DOHH2 (cell line): ENCODE results near the gene NR2F1-AS1.

Experiments
- H3F3A ChIP-seq: fragments of 200-600 bp; sonication (generic), shearing (Covaris generic); 2 replicates; pipeline ENCODE4 v1.6.0; 2016; ENCODE audit warnings: antibody characterized with exemption, mild to moderate bottlenecking; ENCODE audit not compliant: control insufficient read depth, insufficient read depth
- H3K27ac ChIP-seq: fragments of 200-600 bp; sonication (generic); 2 replicates; pipeline ENCODE4 v1.5.1; 2014; ENCODE audit warnings: low read depth, mild to moderate bottlenecking, low read length, moderate library complexity
- H3K27me3 ChIP-seq: fragments of 200-600 bp; sonication (generic); 2 replicates; pipeline ENCODE4 v1.6.1; 2014; ENCODE audit warnings: mild to moderate bottlenecking, low read length, mixed read lengths; ENCODE audit not compliant: control insufficient read depth
- H3K36me3 ChIP-seq: fragments of 200-600 bp; sonication (generic); 2 replicates; pipeline ENCODE4 v1.6.1; 2014; ENCODE audit warnings: mild to moderate bottlenecking, low read length, moderate library complexity, mixed read lengths; ENCODE audit not compliant: control insufficient read depth
- H3K4me1 ChIP-seq: fragments of 200-600 bp; sonication (generic); 2 replicates; pipeline ENCODE4 v1.6.1; 2014; ENCODE audit warnings: mild to moderate bottlenecking, low read length, mixed read lengths; ENCODE audit not compliant: control insufficient read depth
- H3K4me2 ChIP-seq: fragments of 200-600 bp; sonication (generic); 2 replicates; pipeline ENCODE4 v1.6.0; 2014; ENCODE audit warnings: mild to moderate bottlenecking, low read length, moderate library complexity
- H3K4me3 ChIP-seq: fragments of 200-600 bp; sonication (generic); 2 replicates; pipeline ENCODE4 v1.5.1; 2014; ENCODE audit warnings: mild to moderate bottlenecking, low read length, mixed read lengths
- H3K79me2 ChIP-seq: fragments of 200-600 bp; sonication (generic); 2 replicates; pipeline ENCODE4 v1.6.1; 2014; ENCODE audit warnings: mild to moderate bottlenecking, low read length, mixed read lengths; ENCODE audit not compliant: control insufficient read depth
- H3K9me2 ChIP-seq: fragments of 200-600 bp; sonication (generic); replicated peaks from 2 replicates; pipeline ENCODE4 v1.6.1; 2014; ENCODE audit warnings: mild to moderate bottlenecking, low read length, mixed read lengths; ENCODE audit not compliant: control insufficient read depth
- H3K9me3 ChIP-seq: fragments of 200-600 bp; sonication (generic); 2 replicates; pipeline ENCODE4 v1.6.1; 2014; ENCODE audit warnings: antibody characterized with exemption, low read length, mixed read lengths; ENCODE audit not compliant: control insufficient read depth, insufficient read depth
- H4K20me1 ChIP-seq: fragments of 200-600 bp; sonication (generic); 2 replicates; pipeline ENCODE4 v1.6.0; 2014; ENCODE audit warnings: low read depth, mild to moderate bottlenecking, antibody characterized with exemption, low read length, moderate library complexity; ENCODE audit not compliant: control insufficient read depth, insufficient read depth
- CTCF ChIP-seq: fragments of 200-600 bp; sonication (generic); IDR thresholded peaks from one replicate; pipeline ENCODE4 v1.5.1; 2014; ENCODE audit warnings: antibody characterized with exemption, mild to moderate bottlenecking, low read depth, low read length; ENCODE audit not compliant: poor library complexity, severe bottlenecking
- EZH2phosphoT487 ChIP-seq: fragments of 200-600 bp; sonication (generic); IDR thresholded peaks from 2 replicates; pipeline ENCODE4 v1.6.1; 2017; ENCODE audit warnings: borderline replicate concordance, mild to moderate bottlenecking, antibody characterized with exemption, low read length, moderate library complexity, mixed read lengths

NR2F1-AS1 gene

GRCh38 chr5:93364378-93364777 is 216.6 kb downstream of the NR2F1-AS1 start:
- Histone ChIP-seq H3K4me2 (no peak overlapping the region), H3K79me2 (no peaks in the 10 kb centered on the region), H4K20me1 (no peaks in the 10 kb centered on the region), H3K4me3 (no peak overlapping the region), H3F3A (no peaks in the 10 kb centered on the region), H3K27ac (no peak overlapping the region), H3K9me3 (no peaks in the 10 kb centered on the region), H3K4me1 (no peaks in the 10 kb centered on the region), H3K27me3 (no peaks in the 10 kb centered on the region), H3K9me2 (no peaks in the 10 kb centered on the region), H3K36me3 (no peaks in the 10 kb centered on the region)
- no peak for TF ChIP-seq EZH2phosphoT487
- no peak for TF ChIP-seq CTCF

GRCh38 chr5:93360436-93361088 is 220.5 kb downstream of the NR2F1-AS1 start:
- TF ChIP-seq EZH2phosphoT487 (no peak), CTCF (no peak)

GRCh38 chr5:93359960-93360305 is 221.1 kb downstream of the NR2F1-AS1 start:
- Histone ChIP-seq H3K4me3 (no peak overlapping the region), H3K4me2 (no peak overlapping the region), H3K4me1 (no peaks in the 10 kb centered on the region), H3K9me2 (no peaks in the 10 kb centered on the region), H4K20me1 (no peaks in the 10 kb centered on the region), H3K27ac (no peak overlapping the region), H3K36me3 (no peaks in the 10 kb centered on the region), H3F3A (no peaks in the 10 kb centered on the region), H3K79me2 (no peaks in the 10 kb centered on the region), H3K27me3 (no peaks in the 10 kb centered on the region), H3K9me3 (no peaks in the 10 kb centered on the region)
- no peak for TF ChIP-seq CTCF
- no peak for TF ChIP-seq EZH2phosphoT487

More at GRCh38 chr5:93360436-93361088, 220.5 kb downstream of the NR2F1-AS1 start:
- H4K20me1 ChIP-seq, result no peaks in the 10 kb centered on the region
- H3K36me3 ChIP-seq, result no peaks in the 10 kb centered on the region
- no peaks in the 10 kb centered on the region for H3K79me2 ChIP-seq
- H3K9me3 ChIP-seq, result no peaks in the 10 kb centered on the region
- H3F3A ChIP-seq, result no peaks in the 10 kb centered on the region
- no peaks in the 10 kb centered on the region for H3K27me3 ChIP-seq
- no peak overlapping the region for H3K4me2 ChIP-seq
- no peaks in the 10 kb centered on the region for H3K4me1 ChIP-seq
- H3K4me3 ChIP-seq, result no peak overlapping the region
- H3K9me2 ChIP-seq, result no peaks in the 10 kb centered on the region
- no peak overlapping the region for H3K27ac ChIP-seq
